Measurements from ENCODE around the gene PFDN4.

Gene PFDN4

DNA sequence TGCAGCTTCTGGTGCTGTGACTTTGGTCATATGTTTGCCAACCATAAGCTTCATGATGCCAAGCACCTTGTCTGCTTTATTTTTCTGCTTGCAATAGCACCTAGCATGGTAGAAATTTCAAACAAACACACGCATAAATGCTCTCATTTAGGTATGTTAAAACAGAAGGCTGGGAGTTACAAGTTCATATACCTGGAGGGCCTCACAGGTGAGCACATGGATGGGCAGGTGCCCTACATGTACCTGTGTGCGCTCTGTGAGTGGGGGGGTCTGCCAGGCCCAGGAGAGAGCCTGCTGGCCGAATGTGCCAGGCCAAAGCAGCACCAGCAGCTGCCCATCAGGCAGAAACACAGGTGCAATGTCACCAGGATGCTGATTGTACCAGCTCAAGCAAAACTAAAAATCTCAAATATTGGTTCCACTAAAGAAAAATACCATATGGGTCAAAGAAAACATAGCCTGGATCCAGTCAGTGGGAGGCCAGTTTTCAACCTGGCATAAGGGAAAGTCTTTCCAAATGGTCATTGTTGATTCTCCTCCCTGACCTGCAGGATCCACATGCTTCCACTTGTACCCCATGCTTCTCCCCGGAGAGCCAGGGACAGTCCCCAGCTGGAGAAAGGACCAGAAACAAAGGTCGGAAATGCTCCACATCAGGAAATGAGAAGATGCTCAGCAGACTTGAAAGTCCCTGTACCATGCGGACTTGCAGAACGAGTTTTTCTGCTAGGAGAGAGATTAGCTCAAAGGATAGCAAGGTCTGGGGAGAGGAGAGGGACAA is 7.2 kb upstream of the PFDN4 start:
- no peak for DNase-seq

DNA sequence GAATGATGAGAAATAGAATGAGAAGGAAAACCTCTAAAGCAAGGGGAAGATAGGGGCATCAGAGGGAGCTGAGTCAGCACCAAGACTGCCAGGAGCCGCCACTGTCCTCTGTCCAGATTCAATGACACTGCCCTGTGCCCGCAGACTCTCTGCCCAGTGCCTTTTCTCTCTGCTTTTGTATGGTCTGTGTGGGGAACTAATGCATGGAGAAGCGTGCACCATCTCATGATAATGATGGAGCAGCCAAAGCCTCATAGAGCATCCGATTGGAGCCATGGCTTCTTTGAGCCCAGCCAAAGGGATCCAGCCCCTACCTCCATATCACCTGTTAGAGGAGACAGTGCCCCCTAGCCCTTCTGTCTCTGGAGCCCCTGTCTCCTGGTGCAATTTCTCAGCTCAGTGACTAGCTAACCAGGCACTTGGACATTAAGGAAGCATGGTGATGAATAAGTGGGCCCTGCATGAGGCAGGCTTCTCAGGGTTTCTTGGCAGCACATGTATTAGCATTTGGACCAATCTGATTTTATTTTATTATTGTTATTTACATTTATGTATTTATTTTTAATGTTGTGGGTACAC is 6.5 kb upstream of the PFDN4 start:
- DNase-seq = no peak

DNA sequence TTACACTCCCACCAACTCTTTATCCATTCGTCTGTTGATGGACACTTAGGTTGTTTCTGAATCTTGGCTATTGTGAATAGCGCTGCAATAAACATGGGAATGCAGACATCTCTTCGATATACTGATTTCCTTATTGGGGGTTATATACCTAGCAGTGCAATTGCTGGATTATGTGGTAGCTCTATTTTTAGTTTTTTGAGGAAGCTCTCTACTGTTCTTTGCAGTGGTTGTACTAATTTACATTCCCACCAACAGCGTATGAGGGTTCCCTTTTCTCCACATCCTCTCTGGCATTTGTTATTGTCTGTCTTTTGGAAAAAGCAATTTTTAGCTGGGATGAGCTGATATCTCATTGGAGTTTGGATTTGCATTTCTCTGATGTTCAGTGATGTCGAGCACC is 4.6 kb upstream of the PFDN4 start:
- peak; percentile 34 to 39 for DNase-seq

DNA sequence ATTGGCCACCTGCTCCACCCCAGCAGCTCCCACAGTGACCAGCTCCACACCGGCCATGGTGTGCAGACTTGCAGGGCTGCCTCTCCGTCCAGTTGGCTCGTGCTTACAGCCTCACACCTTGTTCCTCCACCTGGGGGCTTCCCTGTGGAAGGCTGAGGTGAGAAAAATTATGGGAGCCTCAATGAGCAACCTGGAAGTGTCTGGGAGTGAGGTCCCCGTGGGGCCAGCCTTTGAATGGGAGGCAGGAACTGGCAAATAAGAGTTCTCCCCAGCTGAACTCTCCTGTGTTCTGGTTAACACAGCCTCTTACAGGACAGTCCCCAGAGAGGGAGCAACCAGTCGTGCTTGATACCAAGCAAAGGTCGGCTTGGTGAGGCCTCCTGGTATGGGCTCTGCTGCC is 3.8 kb upstream of the PFDN4 start:
- DNase-seq = no peak

DNA sequence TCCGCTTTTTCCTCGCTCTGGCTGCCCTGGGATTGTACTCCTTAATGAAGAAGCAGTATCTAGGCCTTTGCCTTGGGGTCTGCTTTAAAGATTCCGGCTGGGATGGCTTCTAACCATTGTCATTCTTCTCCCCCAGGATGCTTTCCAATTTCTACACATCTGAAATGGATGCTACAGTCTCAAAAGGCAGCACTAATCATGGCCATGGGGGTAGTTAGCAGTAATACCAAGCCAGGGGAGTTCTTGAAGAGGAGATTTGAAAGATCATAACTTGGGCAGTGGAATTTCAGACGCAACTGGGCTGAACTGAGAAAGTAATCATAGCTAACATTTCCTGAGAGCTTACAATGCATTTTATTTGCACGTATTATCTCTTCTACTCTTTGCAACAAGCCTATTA is 3.4 kb upstream of the PFDN4 start:
- no peak for DNase-seq

DNA sequence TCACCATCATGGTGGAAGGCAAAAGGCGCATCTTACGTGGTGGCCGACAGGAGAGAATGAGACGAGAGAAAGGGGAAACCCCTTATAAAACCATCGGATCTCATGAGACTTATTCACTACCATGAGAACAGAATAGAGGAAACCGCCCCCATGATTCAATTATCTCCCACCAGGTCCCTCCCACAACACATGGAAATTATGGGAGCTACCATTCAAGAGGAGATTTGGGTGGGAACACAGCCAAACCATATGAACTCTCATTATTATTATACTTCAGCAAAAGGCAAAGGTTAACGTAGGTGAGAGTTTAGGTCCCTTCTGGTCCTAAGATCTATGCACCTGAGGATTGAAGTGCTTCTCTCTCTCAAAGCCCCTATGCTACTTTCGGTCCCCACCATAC is 2.4 kb upstream of the PFDN4 start:
- DNase-seq = peak; percentile 50 to 63

DNA sequence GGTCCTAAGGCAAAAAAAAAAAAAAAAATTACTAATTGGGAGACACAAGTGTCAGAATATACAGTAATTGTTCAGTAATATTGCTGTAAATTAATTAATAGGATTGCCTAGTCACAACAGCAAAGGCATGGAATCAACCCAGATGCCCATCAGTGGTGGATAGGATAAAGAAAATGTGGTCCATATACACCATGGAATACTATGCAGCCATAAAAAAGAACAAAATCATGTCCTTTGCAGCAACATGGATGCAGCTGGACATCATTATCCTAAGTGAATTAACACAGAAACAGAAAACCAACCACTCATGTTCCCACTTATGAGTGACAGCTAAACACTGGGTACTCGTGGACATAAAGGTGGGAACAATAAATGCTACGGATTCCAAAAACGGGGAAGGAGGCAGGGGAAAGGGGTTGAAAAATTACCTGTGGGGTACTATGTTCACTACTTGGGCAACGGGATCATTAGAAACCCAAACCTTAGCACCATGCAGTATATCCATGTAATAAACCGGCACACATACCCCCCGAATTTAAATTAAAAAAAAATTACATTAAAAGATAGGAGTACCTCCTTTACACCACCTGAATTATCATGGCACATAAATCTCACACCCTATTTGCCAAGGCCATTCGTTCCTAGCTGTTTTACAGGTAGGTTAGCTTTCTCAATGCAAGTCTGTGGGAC is 689 bp upstream of the PFDN4 start:
- no peak for DNase-seq

DNA sequence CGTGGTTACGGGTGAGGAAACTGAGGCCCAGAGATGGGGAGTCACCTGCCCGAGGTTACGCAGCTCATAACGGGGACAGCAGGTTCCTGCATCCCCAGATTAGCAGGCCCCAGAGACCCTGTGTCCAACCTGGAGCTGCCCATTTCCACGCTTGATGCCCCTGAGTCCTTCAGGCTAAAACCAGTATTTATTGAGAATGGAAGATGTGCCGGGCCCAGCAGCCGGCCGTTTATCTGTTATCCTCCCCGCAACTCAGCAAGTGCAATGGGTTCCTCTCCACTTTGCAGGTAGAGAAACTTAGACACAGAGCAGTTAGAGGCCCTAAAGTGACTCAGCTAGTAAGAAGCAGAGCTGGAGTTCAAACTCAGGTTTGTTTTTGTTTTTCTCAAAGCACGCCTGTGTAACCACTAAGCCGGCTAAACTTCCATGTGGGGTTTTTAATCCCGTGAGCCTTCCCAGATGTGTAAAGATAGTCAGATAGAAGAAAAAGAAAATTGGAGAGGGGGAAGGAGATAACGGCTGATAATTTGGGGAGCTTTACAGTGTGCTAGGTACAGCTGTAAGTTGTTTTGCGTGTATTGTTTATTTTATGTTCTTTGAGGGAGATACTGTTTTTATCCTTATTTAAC is 775 bp downstream of the PFDN4 start:
- no peak for DNase-seq

DNA sequence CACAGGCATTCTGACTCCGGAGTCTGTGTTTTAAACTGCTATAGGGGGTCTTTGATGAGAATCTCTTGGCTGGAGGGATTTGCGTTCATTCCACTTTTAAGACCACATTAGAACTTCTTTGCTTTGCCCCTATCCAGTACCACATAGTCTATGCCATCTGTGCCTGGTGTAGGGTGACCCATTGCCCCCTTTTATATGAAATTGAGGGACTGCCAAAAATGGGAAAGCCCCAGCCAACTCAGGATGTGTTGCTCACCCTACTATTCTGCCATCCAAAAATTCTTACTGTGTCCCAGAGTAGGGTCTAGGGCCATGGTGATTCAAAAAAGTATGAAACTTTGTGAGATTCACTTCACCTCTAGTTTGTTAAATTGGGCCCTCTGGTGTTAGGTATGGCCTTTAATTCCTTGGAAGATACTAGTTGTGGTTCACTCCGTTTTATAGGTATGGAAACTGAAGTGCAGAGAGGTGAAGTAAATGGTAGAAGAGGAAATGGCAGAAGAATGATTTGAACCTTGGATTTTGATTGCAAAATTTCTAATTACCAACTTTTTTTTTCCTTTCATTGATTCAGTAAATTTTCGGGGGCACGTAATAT is 1.4 kb downstream of the PFDN4 start:
- DNase-seq = no peak

DNA sequence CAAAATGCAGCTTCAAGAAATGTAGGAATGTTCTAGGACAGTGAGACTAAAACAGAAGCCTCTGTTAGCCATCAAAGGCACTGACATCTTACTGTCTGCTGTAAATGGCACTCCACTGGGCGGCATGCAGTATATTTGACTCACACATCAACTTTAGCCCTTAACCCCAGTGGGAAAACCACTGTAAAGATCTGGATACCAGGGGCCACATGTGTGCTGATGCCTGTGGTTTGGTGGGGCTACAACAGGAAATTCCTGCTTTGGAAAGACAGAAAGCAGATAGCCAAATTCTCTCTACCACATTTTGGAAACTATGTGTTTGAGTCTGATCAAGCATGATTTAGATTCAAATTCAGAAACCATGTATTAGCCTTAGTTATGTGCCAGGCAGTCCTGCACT is 4.3 kb downstream of the PFDN4 start:
- DNase-seq = no peak

DNA sequence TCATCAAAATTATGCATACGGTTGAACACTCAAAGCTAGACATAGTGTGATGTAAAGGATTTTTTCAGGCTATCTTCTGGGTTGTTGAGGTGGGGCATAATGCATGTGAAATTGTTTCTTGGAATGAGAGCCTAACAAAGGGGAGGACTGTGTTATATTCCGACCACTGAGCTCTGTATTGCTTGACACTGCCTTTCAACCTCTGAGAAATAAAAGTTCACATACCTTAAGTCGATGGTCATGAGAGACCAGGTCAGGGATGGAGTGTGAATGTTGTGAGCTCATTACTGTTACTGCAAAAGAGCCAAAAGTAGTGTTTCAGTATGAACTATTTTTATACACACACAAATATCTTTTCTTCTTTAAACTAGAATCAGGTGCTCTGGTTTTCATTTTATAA is 5.0 kb downstream of the PFDN4 start:
- no peak for DNase-seq

DNA sequence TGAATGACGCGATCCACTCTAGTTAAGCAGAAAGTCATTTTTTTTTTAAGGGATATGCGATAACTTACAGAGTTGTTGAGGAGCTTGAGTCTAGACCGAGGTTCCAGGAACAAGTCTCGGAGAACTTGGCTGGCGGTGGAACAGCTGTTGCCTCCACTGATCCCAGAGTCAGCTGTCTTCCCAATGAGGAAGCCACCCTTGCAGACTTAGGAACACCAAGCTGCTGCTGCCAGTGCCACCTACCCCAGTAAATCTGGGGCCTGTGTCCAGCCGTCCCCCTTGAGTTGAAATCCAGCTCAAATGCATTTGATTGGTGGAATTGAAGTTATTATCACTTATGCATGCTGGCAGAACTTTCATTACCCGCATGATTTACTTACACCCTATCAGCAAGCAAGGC is 6.7 kb downstream of the PFDN4 start:
- no peak for DNase-seq

DNA sequence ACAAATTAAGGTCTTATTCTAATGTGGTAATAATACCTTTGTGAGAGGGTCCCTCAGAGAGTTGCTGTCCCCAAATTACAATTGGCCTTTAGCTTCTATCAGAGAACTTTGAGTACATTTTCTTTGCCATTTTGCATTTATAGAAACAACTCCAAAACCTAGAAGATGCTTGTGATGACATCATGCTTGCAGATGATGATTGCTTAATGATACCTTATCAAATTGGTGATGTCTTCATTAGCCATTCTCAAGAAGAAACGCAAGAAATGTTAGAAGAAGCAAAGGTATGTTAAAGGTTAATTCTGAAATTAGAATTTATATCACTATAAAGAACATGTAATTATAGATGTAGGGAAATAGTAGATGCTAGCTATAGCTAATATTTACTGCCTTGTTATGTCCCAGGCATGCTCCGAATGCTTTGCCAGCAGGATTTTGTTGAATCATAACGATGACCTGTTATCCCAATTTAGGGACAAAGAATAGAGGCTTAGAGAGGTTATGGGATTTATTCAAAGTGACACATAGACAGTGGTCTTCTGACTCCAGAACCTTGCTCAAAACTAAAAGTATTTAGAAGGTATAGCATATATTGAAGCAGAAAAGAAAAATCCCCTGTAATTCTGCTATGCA is 7.4 kb downstream of the PFDN4 start:
- DNase-seq = no peak

DNA sequence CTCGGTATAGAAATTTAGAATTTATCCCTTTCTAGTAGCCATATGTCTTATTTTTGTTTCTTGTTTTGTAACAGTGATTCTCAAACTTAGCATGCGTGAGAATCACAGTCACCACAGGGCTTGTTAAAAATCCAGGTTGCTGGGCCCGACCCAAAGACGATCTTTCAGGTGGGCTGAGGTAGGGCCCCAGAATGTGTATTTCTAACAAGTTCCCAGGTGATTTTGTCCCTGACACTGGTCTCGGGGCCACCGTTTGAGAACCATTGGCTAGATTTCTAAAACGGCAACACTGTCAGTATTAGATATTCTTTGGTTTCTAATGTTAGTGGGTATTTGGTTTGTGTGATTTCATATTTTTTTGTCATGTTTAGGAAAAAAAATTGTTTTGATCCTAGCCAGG is 9.9 kb downstream of the PFDN4 start:
- no peak for DNase-seq

DNA sequence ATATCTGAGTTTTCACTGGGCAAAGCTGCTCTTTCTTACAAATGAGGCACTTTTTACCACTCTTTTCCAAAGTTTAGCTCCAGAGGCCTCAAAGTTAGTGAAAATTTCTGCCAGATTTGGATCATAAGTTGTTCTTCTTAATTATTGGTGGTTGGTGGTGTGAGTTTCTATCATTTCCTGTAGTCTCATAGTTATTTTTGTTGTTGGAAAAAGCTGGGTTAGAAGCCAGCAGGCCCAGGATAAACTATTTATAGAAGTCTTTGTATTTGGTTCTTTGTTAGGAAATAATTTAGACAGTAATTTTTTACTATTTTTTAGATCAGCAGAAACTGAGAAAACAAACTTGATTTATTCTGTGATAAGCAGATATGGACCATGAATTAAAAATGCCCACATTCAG is 10.6 kb downstream of the PFDN4 start:
- no peak for DNase-seq

DNA sequence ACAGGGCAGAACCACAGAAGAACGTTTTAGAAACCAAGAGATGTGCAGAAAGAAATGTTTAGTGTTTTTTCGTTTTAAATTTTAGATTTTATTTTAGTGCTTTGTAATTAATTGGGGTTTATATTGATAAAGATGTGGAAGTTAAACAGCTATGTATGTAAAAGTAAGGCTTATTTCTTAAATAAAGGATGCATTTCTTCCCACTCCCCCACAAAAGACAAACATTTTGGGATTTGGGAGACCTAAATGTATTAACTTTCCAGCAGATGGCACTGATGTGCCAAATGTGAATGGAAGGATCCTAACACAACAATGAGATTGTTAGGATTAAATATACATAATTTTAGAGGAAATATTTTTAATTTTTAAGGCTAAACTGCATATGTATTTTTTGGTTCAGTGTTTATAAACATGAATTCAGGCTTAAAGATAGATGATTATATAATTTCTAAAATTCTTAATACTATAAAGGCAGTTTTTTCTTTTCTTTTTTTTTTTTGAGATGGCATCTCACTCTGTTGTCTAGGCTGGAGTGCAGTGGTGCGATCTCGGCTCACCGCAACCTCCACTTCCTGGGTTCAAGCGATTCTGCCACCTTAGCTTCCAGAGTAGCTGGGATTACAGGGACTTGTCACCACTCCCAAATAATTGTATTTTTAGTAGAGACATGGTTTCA is 12.0 kb downstream of the PFDN4 start:
- peak; percentile 33 to 39 for DNase-seq

DNA sequence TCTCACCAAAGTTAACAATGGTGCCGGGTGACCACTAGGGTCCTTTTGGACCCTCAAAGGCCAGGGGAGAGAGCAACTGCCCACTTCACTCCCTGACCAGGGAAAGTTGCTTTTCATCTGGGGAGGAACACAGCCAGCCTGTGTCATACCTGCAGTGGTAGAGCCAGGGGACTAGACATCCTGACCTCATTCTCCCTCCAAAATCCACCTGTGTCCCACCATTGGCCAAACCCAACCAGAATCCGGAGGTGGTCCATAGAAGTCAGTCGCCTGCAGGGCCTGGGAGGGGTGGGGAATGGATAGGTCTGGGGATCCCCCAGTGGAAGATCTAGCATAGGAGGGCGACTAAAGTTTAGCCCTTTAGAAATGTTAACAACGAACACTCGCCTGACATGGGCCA is 12.8 kb downstream of the PFDN4 start:
- no peak for DNase-seq

DNA sequence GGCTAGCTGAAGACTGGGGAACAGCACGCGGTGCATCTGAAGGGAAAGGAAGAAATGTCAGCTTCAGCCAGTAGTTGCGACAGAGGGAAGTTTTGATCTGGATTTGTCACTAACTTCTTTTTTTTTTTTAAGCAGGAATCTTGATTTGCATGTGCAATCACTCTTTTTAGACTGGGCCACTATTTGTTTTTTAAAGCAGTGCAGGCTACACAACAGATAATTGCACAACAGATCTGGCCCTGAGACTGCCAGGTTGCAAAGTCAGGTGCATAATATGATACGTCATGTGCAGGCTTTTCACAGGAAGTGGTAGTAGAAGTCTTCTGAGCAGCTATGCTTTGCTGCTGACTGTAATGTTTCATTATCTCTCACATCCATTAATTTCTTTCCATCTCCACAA is 13.5 kb downstream of the PFDN4 start:
- DNase-seq = peak; percentile 37 to 51

DNA sequence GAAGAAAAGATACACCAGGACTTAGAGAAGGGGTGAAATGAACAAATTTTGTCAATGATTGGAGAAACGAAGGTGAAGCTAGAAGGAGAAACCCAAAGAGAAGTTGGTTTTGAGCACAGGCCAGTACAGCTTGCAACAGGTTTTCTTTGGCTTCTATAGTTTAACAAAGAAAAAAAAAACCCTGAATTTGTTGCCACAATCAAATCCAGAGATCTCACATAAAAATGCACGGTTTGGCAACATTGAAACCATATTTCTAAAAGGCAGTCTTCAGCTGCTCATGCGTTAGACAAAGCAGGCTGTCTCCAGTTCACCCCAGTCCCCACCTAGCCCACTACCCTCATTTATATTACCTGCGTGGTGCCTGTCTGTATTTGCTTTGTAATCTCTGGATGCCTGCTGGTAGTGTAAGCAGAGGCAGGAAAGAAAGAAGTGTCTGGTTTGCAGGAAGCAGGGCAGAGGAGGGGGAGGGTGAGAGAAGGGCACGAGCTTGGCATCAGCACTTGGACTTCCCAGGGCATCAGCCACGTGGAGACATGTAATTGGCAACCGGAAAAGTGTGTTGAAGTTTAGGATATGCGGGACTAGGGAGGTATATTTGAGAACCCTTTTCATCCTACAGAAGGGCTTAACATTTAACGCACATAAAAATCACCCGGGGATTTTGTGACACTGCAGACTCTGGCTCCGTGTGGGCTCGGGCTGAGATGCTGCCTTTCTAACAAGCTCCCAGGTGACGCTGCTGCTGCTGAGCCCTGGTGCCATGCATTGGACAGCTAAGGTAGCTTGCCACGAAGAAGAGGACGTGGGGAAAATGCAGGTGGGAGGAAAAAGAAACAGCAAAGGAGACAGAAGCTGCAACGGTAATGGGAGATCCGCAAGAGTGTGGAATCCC is 14.4 kb downstream of the PFDN4 start:
- no peak for DNase-seq

DNA sequence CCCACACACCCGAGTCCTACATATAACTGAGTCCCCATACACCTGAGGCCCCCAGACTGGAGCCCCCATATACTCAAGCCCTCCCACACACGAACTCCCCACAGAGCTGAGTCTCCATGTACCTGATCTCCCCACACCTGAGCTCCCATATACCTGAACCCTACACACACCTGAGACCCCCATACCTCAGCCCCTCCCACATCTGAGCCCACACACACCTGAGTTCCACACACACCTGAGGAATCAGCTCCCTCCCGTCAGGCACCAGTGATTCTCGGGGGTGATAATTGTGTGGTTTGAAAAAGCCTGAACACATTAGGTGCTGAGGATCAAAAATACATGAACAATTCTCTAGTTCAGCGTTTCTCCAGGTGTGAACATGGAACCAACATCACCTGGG is 15.4 kb downstream of the PFDN4 start:
- no peak for DNase-seq

DNA sequence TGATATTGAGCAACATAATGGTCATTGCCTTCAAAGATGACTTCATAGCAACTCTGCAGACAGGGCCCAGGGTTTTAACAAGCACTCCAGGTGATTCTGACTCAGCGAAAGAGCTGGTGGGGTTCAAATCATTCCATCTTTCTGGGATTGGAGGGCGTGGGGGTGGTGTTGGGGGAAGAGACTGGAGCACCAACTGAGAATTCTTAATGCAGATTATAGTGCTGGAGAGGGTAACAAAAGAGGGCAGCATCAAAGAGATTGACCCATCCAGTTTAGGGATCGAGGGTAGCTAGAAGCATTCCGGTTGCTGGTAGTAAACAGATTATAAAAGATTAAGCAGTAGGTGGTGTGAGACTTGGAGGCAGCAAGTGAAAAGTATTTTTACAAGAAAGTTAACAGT is 15.9 kb downstream of the PFDN4 start:
- no peak for DNase-seq
